HepG2 (cell line): ENCODE measurements around the gene FAM83C. TPM values are rescaled to one million over a fixed set of nuclear protein-coding genes. Genes with fewer than 3 reads are reported as not detected.

Experiments used
- ATAC-seq: fragments of 200-7000 bp; cut with Tn5 transposase; 3 replicates; pipeline ENCODE4 v1.9.1; 2020; ENCODE audit warnings: mild to moderate bottlenecking, moderate library complexity
- BruUV-seq: library from RNA; stranded (reverse); fragments of 400-500 nt; replicated peaks from 2 replicates; lab custom pipeline; 2021; lab: Mats Ljungman, UMichigan
- CTCF ChIA-PET: fragments of 300-600 bp; formaldehyde crosslinking; extraction: SDS; loops from one replicate; lab custom pipeline; 2021; ENCODE audit warnings: low total read pairs, inconsistent platforms, low intra/inter-chr PET ratio; lab: Yijun Ruan, JAX
- POLR2A ChIA-PET: fragments of 350-600 bp; sonication (Branson Sonifier 250); formaldehyde crosslinking; loops from one replicate; lab custom pipeline; 2020; ENCODE audit warnings: antibody characterized with exemption, inconsistent platforms; lab: Yijun Ruan, JAX
- DNase-seq: peaks from one replicate; pipeline ENCODE4 v3.0.0-alpha.2; 2015; ENCODE audit warnings: low spot score
- FAIRE-seq: peaks from 3 replicates; lab custom pipeline; 2011; peaks lifted over from hg19 to GRCh38; lab: Jason Lieb, UNC
- H2AFZ ChIP-seq: one replicate; pipeline ENCODE4 v1.6.1; 2011; ENCODE audit warnings: low read length, inconsistent platforms
- H3K27ac ChIP-seq: fragments of 300-600 bp; 3 replicates; pipeline ENCODE4 v1.8.0; 2011; ENCODE audit warnings: mixed run types, mild to moderate bottlenecking, mixed read lengths, low read length, inconsistent platforms; ENCODE audit not compliant: insufficient read depth; ENCODE audit errors: extremely low read length
- H3K27me3 ChIP-seq, 2 experiments: fragments of 200-600 bp in 1 of 2; 2 replicates in 1 of 2; 3 replicates in 1 of 2; pipeline versions ENCODE4 v1.6.0 to v1.8.0; 2011; ENCODE audit warnings: low read length in 2 of 2, mild to moderate bottlenecking in 2 of 2, moderate library complexity in 2 of 2, inconsistent platforms in 1 of 2; ENCODE audit not compliant: insufficient read depth in 2 of 2, control insufficient read depth in 1 of 2
- H3K36me3 ChIP-seq, 2 experiments: fragments of 200-600 bp in 1 of 2; replicated peaks in 1 of 2; 2 replicates in 1 of 2; 3 replicates in 1 of 2; pipeline versions ENCODE4 v1.5.1 to v1.8.0; 2011; ENCODE audit warnings: low read length in 2 of 2, inconsistent platforms in 1 of 2; ENCODE audit not compliant: insufficient read depth in 2 of 2, control insufficient read depth in 1 of 2
- H3K4me1 ChIP-seq: 2 replicates; pipeline ENCODE4 v1.5.1; 2012; ENCODE audit warnings: low read length, inconsistent platforms; ENCODE audit not compliant: insufficient read depth
- H3K4me2 ChIP-seq: 2 replicates; pipeline ENCODE4 v1.6.0; 2011; ENCODE audit warnings: low read depth, low read length, inconsistent platforms
- H3K4me3 ChIP-seq, 3 experiments: fragments of 200-600 bp in 1 of 3; sonication (generic), shearing (Covaris generic) in 1 of 3; replicated peaks in 1 of 3; 2 replicates each; pipeline ENCODE4 v1.5.1; 2011 to 2016; ENCODE audit warnings: low read length in 3 of 3, inconsistent platforms in 2 of 3, low read depth in 2 of 3, mild to moderate bottlenecking in 2 of 3, control low read depth in 1 of 3, mixed read lengths in 1 of 3; ENCODE audit not compliant: insufficient read depth in 1 of 3
- H3K79me2 ChIP-seq: one replicate; pipeline ENCODE4 v1.6.1; 2011; ENCODE audit warnings: low read length, inconsistent platforms; ENCODE audit not compliant: insufficient read depth
- H3K9ac ChIP-seq: 2 replicates; pipeline ENCODE4 v1.6.0; 2011; ENCODE audit warnings: mild to moderate bottlenecking, low read depth, low read length, inconsistent platforms; ENCODE audit not compliant: insufficient read depth
- H3K9me3 ChIP-seq: 2 replicates; pipeline ENCODE4 v1.5.1; 2012; ENCODE audit warnings: mild to moderate bottlenecking, low read length
- H4K20me1 ChIP-seq: 2 replicates; pipeline ENCODE4 v1.6.0; 2011; ENCODE audit warnings: inconsistent platforms, mild to moderate bottlenecking, low read length, moderate library complexity; ENCODE audit not compliant: insufficient read depth
- AHR ChIP-seq: IDR thresholded peaks from 2 replicates; pipeline ENCODE4 v1.6.1; 2018; ENCODE audit warnings: missing genetic modification reagents, missing compliant biosample characterization
- ATRX ChIP-seq: sonication (generic); formaldehyde crosslinking; IDR thresholded peaks from 2 replicates; pipeline ENCODE4 v1.4.0; 2020; ENCODE audit warnings: missing genetic modification reagents, borderline replicate concordance
- HNRNPK ChIP-seq: fragments of 200-400 bp; formaldehyde crosslinking; IDR thresholded peaks from 2 replicates; pipeline ENCODE4 v1.6.1; 2018; ENCODE audit warnings: low read length, low read depth, moderate library complexity, mild to moderate bottlenecking; ENCODE audit not compliant: poor library complexity, severe bottlenecking
- MTA1 ChIP-seq: sonication (generic); formaldehyde crosslinking; IDR thresholded peaks from 2 replicates; pipeline ENCODE4 v1.4.0; 2020; ENCODE audit warnings: missing genetic modification reagents, mild to moderate bottlenecking, borderline replicate concordance
- NFYB ChIP-seq: sonication (generic); formaldehyde crosslinking; IDR thresholded peaks from 2 replicates; pipeline ENCODE4 v1.4.0; 2020; ENCODE audit warnings: missing genetic modification reagents
- RFX1 ChIP-seq: fragments of 450-650 bp; IDR thresholded peaks from 2 replicates; pipeline ENCODE4 v1.6.1; 2017
- SMARCC2 ChIP-seq: fragments of 450-650 bp; IDR thresholded peaks from 2 replicates; pipeline ENCODE4 v1.6.1; 2017; ENCODE audit warnings: antibody characterized with exemption, mild to moderate bottlenecking
- ZKSCAN8 ChIP-seq: IDR thresholded peaks from 2 replicates; pipeline ENCODE4 v1.6.1; 2016; ENCODE audit warnings: borderline replicate concordance, missing genetic modification reagents, missing compliant biosample characterization
- ZNF282 ChIP-seq: fragments of 450-650 bp; IDR thresholded peaks from 2 replicates; pipeline ENCODE4 v1.6.1; 2018; ENCODE audit not compliant: partially characterized antibody
- WGBS: methylation state at CpG from one replicate; pipeline ENCODE4 v1.1.6; 2017; ENCODE audit warnings: low lambda C conversion rate; 5-methylcytosine and 5-hydroxymethylcytosine counted together
- in situ Hi-C: cut with HindIII; loops from 2 replicates; pipeline ENCODE4 v1.10.0; 2017; ENCODE audit warnings: low pct_unique_long_range_greater_than_20kb; ENCODE audit not compliant: extremely low pct_ligation_motif_present
- intact Hi-C: fragments of 100-400 bp; cut with micrococcal nuclease; formaldehyde crosslinking; loops from one replicate; pipeline ENCODE4 v1.10.0; 2022; ENCODE audit not compliant: unreplicated experiment
- polyA plus RNA-seq, 8 experiments: library from polyadenylated mRNA; depleted of rRNA in 3 of 8; stranded (reverse) in 7 of 8; unstranded in 1 of 8; fragments of >200 nt; fragmentation: Illumina TruSeq in 4 of 8; extraction: Trizol in 4 of 8; gene quantifications; 2 replicates each; pipeline versions ENCODE4 v1.2.1 to v1.2.3, GENCODE V29; 2011 to 2016; ENCODE audit warnings: low read depth in 4 of 8, missing spikeins in 1 of 8, mixed read lengths in 1 of 8; ENCODE audit not compliant: insufficient read depth in 1 of 8
- total RNA-seq, 5 experiments: library from RNA; depleted of rRNA; stranded (reverse); fragments of >200 nt; fragmentation: Illumina TruSeq; extraction: Trizol; gene quantifications; 2 replicates each; pipeline ENCODE4 v1.2.3, GENCODE V29; 2016; ENCODE audit warnings: low read depth in 1 of 5
- TF ChIP-seq, protein P1 (sequence below): sonication (generic); formaldehyde crosslinking; conservative IDR thresholded peaks from 2 replicates; pipeline ENCODE4 v1.8.1; 2023; ENCODE audit warnings: missing genetic modification reagents
- TF ChIP-seq, protein P2 (sequence below): sonication (generic); formaldehyde crosslinking; IDR thresholded peaks from 2 replicates; pipeline ENCODE4 v1.5.1; 2020; ENCODE audit warnings: missing genetic modification reagents, mild to moderate bottlenecking, borderline replicate concordance
- TF ChIP-seq, protein P3 (sequence below), 2 experiments: fragments of 450-650 bp in 1 of 2; sonication (generic) in 1 of 2; formaldehyde crosslinking; IDR thresholded peaks; 2 replicates each; pipeline versions ENCODE4 v1.5.0 to v1.8.0; 2020 to 2022; ENCODE audit warnings: mild to moderate bottlenecking in 1 of 2, missing genetic modification reagents in 1 of 2

The FAM83C gene
- total and polyA plus RNA-seq, 2 of the 13 experiments (the other 11 are each of a cell fraction or from before 2014, with no cell fraction given): 0.04 TPM; not detected in 1

DNA sequence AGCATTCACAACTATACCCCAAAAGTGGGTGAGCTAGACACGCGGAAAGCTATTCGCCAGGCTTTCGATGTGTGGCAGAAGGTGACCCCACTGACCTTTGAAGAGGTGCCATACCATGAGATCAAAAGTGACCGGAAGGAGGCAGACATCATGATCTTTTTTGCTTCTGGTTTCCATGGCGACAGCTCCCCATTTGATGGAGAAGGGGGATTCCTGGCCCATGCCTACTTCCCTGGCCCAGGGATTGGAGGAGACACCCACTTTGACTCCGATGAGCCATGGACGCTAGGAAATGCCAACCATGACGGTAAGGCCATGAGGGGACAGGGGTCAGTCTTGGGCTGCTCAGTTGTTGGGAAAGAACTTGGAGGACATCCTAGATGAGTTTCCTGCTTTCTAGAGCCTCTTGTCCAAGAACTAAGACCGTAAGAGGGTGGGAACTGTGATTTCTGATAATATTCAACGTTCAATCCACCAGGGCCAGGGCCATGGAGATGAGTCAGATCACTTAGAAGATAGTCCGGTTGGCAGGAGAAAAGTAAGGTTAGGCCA lies 37.7 kb downstream of the FAM83C start:
- in situ Hi-C loops: no loop called here
- Histone ChIP-seq H3K9me3 (no peaks in the 10 kb centered on the region), H3K27ac (no peak overlapping the region), H3K79me2 (no peaks in the 10 kb centered on the region), H3K27me3 (no peaks in the 10 kb centered on the region), H3K36me3 (no peaks in the 10 kb centered on the region), H2AFZ (no peak overlapping the region), H3K4me2 (no peak overlapping the region), H4K20me1 (no peaks in the 10 kb centered on the region), H3K9ac (no peak overlapping the region), H3K4me3 (no peak overlapping the region), H3K4me1 (peaks cover 15% of the 10 kb centered on the region)
- intact Hi-C loops: no loop called here
- ChIA-PET POLR2A (no interaction called here), CTCF (no interaction called here)
- no peak for ATAC-seq
- FAIRE-seq: no peak
- TF ChIP-seq AHR (CRISPR knock-in tag) (no peak), RFX1 (peak; percentile 60)
- BruUV-seq: no TSS peak
- DNase-seq: no peak
- 75% methylated on average over 12 of the region's 12 CpGs for WGBS

DNA sequence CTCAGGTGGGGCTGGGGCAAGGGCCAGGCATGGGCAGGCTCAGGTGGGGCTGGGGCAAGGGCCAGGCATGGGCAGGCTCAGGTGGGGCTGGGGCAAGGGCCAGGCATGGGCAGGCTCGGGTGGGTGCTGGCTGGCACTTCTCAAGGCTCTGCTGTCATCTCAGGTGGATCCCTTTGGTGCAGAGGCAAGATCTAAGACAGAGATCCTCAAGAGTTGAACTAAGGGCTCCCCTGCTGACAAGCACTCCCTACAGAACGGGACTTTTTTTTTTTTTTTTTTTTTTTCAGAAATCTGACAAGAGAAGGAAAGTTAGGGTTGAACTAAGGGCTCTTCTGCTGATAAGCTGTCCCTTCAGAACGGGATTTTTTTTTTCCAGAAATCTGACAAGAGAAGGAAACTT lies 39.2 kb downstream of the FAM83C start:
- TF ChIP-seq HNRNPK: no peak
- no peak for TF ChIP-seq MTA1 (CRISPR knock-in tag)
- TF ChIP-seq, protein P1, sequence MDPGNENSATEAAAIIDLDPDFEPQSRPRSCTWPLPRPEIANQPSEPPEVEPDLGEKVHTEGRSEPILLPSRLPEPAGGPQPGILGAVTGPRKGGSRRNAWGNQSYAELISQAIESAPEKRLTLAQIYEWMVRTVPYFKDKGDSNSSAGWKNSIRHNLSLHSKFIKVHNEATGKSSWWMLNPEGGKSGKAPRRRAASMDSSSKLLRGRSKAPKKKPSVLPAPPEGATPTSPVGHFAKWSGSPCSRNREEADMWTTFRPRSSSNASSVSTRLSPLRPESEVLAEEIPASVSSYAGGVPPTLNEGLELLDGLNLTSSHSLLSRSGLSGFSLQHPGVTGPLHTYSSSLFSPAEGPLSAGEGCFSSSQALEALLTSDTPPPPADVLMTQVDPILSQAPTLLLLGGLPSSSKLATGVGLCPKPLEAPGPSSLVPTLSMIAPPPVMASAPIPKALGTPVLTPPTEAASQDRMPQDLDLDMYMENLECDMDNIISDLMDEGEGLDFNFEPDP (CRISPR knock-in tag): no peak
- TF ChIP-seq, protein P2, sequence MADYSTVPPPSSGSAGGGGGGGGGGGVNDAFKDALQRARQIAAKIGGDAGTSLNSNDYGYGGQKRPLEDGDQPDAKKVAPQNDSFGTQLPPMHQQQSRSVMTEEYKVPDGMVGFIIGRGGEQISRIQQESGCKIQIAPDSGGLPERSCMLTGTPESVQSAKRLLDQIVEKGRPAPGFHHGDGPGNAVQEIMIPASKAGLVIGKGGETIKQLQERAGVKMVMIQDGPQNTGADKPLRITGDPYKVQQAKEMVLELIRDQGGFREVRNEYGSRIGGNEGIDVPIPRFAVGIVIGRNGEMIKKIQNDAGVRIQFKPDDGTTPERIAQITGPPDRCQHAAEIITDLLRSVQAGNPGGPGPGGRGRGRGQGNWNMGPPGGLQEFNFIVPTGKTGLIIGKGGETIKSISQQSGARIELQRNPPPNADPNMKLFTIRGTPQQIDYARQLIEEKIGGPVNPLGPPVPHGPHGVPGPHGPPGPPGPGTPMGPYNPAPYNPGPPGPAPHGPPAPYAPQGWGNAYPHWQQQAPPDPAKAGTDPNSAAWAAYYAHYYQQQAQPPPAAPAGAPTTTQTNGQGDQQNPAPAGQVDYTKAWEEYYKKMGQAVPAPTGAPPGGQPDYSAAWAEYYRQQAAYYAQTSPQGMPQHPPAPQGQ (CRISPR knock-in tag): no peak
- TF ChIP-seq SMARCC2: no peak
- no peak for TF ChIP-seq ATRX (CRISPR knock-in tag)
- no peak for TF ChIP-seq NFYB (CRISPR knock-in tag)
- TF ChIP-seq, protein P3, sequence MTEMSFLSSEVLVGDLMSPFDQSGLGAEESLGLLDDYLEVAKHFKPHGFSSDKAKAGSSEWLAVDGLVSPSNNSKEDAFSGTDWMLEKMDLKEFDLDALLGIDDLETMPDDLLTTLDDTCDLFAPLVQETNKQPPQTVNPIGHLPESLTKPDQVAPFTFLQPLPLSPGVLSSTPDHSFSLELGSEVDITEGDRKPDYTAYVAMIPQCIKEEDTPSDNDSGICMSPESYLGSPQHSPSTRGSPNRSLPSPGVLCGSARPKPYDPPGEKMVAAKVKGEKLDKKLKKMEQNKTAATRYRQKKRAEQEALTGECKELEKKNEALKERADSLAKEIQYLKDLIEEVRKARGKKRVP (CRISPR knock-in tag; IDR thresholded peaks at IDR 0.05): no peak
- TF ChIP-seq ZNF282: no peak
- no peak for TF ChIP-seq ZKSCAN8 (CRISPR knock-in tag)
- intact Hi-C loops: no loop called here
- Histone ChIP-seq H2AFZ (no peak overlapping the region), H3K4me2 (no peak overlapping the region), H3K79me2 (no peaks in the 10 kb centered on the region), H3K9me3 (no peaks in the 10 kb centered on the region), H3K27ac (no peak overlapping the region), H3K9ac (no peak overlapping the region), H3K27me3 (no peaks in the 10 kb centered on the region), H3K4me1 (peaks cover 13% of the 10 kb centered on the region), H3K36me3 (no peaks in the 10 kb centered on the region), H3K4me3 (no peak overlapping the region), H4K20me1 (no peaks in the 10 kb centered on the region)
- FAIRE-seq (no peak), ATAC-seq (no peak), DNase-seq (no peak)
- WGBS: 10% methylated on average over 3 of the region's 3 CpGs
- ChIA-PET CTCF (no interaction called here), POLR2A (interaction anchor here (0.9 kb wide), 1 partner anchor 12 kb away, joined by 5 read pairs; no protein-coding TSS in a partner anchor)
- in situ Hi-C loops: no loop called here
- BruUV-seq: no TSS peak
